GM12872 (cell line): ENCODE data around the gene TRIO.

ENCODE experiments used
- CTCF ChIP-seq: IDR thresholded peaks from 3 replicates; pipeline ENCODE4 v1.5.1; 2011; ENCODE audit warnings: low read depth, mild to moderate bottlenecking, low read length, moderate library complexity; ENCODE audit not compliant: insufficient read depth

Gene TRIO

DNA sequence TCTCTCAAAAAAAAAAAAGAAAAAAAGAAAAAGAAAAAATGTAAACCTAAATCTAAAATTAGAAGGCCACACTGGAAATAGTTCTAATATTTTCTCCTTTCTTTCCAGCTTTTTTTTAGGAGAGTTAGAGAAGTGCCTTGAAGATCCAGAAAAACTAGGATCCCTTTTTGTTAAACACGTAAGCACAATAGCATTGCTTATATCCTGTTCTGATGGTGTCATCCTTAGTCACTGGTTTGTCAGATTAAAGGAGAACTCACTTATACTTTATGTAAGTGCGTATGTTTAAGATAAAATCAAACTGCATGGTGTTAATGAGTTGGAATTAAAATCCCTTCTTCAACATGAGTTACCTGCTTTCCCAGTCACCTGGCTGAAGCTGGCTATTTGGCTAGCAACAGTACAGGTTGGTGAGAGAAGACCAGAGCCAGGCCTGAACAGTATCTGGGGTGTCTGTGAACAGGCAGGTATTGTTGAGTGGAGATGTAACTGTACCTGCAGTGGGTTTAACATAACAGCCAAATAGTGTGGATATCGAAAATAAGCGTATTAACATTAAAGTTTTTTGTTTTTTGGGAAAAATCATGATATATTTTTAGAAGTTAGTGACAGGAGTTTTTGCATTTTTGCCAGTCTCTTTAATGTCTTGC lies 333.8 kb downstream of the TRIO start:
- no peak for TF ChIP-seq CTCF

GRCh38 chr5:14479143-14479696 lies 336.1 kb downstream of the TRIO start:
- no peak for TF ChIP-seq CTCF

- no peak for TF ChIP-seq CTCF
These were observed 338.2 kb downstream of the TRIO start for GRCh38 chr5:14481349-14481748.

- no peak for TF ChIP-seq CTCF
These were observed 338.9 kb downstream of the TRIO start for GRCh38 chr5:14482085-14482484.

GRCh38 chr5:14483504-14484157 lies 340.5 kb downstream of the TRIO start:
- no peak for TF ChIP-seq CTCF

DNA sequence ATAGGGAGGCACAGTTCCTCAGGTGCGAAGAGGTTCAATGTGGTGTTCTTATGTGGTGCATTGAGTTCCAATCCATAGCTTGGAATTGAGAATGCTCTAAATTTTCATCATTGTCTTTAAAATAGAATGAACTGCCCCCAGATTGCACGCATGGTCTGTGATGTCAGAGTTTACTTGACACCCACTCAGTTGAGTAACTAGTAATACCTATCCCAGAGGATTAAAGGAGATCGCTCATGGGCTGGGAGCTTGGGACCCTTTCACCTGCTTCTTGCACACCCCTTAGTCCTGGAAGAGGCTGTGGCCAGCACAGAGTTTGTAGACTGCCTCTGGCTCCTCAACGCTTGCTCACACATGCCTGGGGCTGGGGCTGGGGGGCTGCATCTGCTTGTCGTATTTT lies 343.3 kb downstream of the TRIO start:
- no peak for TF ChIP-seq CTCF

GRCh38 chr5:14486996-14487896 lies 344.1 kb downstream of the TRIO start:
- TF ChIP-seq CTCF, result no peak
